Liver (tissue), 3 donors: Measurements from ENCODE around the gene ERMAP.

Experiments used
- ATF3 ChIP-seq: IDR thresholded peaks from 2 replicates; pipeline ENCODE4 v1.6.1; 2016; ENCODE audit warnings: antibody characterized with exemption
- EGR1 ChIP-seq, 2 donors: IDR thresholded peaks; 2 replicates each; pipeline ENCODE4 v1.6.1; 2016 to 2018; ENCODE audit warnings: antibody characterized with exemption in 2 of 2, low read depth in 2 of 2
- GABPA ChIP-seq, 2 donors: IDR thresholded peaks in 1 of 2; conservative IDR thresholded peaks in 1 of 2; 2 replicates each; pipeline ENCODE4 v1.6.1; 2016; ENCODE audit warnings: antibody characterized with exemption in 2 of 2, mild to moderate bottlenecking in 1 of 2, moderate library complexity in 1 of 2
- JUND ChIP-seq, 2 donors: IDR thresholded peaks; 2 replicates each; pipeline ENCODE4 v1.6.1; 2016; ENCODE audit warnings: antibody characterized with exemption in 2 of 2
- MAX ChIP-seq: IDR thresholded peaks from 2 replicates; pipeline ENCODE4 v1.6.1; 2016; ENCODE audit warnings: antibody characterized with exemption
- NR2F2 ChIP-seq: IDR thresholded peaks from 2 replicates; pipeline ENCODE4 v1.6.1; 2016; ENCODE audit warnings: antibody characterized with exemption
- REST ChIP-seq: IDR thresholded peaks from 2 replicates; pipeline ENCODE4 v1.6.1; 2016; ENCODE audit warnings: antibody characterized with exemption, mild to moderate bottlenecking
- RXRA ChIP-seq, 2 donors: IDR thresholded peaks; 2 replicates each; pipeline ENCODE4 v1.6.1; 2017 to 2018; ENCODE audit warnings: antibody characterized with exemption in 2 of 2, mild to moderate bottlenecking in 1 of 2
- SP1 ChIP-seq: IDR thresholded peaks from 2 replicates; pipeline ENCODE4 v1.6.1; 2018; ENCODE audit warnings: antibody characterized with exemption, mild to moderate bottlenecking
- TAF1 ChIP-seq: conservative IDR thresholded peaks from 2 replicates; pipeline ENCODE4 v1.6.1; 2016; ENCODE audit warnings: antibody characterized with exemption, mild to moderate bottlenecking
- TF ChIP-seq, protein P1 (sequence below): fragments of 150-350 bp; IDR thresholded peaks from 2 replicates; pipeline ENCODE4 v1.5.1; 2017; ENCODE audit warnings: improper control_type of control experiment, low read depth, low read length; ENCODE audit not compliant: missing input control
- TF ChIP-seq, protein P2 (sequence below): IDR thresholded peaks from 2 replicates; pipeline ENCODE4 v1.6.1; 2016; ENCODE audit warnings: antibody characterized with exemption
- donor health status: healthy.
- donor health status: healthy.

GRCh38 chr1:42889264-42889663 lies 72.3 kb downstream of the ERMAP start:
- TF ChIP-seq, protein P1, sequence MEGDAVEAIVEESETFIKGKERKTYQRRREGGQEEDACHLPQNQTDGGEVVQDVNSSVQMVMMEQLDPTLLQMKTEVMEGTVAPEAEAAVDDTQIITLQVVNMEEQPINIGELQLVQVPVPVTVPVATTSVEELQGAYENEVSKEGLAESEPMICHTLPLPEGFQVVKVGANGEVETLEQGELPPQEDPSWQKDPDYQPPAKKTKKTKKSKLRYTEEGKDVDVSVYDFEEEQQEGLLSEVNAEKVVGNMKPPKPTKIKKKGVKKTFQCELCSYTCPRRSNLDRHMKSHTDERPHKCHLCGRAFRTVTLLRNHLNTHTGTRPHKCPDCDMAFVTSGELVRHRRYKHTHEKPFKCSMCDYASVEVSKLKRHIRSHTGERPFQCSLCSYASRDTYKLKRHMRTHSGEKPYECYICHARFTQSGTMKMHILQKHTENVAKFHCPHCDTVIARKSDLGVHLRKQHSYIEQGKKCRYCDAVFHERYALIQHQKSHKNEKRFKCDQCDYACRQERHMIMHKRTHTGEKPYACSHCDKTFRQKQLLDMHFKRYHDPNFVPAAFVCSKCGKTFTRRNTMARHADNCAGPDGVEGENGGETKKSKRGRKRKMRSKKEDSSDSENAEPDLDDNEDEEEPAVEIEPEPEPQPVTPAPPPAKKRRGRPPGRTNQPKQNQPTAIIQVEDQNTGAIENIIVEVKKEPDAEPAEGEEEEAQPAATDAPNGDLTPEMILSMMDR: no peak
- TF ChIP-seq, protein P2, sequence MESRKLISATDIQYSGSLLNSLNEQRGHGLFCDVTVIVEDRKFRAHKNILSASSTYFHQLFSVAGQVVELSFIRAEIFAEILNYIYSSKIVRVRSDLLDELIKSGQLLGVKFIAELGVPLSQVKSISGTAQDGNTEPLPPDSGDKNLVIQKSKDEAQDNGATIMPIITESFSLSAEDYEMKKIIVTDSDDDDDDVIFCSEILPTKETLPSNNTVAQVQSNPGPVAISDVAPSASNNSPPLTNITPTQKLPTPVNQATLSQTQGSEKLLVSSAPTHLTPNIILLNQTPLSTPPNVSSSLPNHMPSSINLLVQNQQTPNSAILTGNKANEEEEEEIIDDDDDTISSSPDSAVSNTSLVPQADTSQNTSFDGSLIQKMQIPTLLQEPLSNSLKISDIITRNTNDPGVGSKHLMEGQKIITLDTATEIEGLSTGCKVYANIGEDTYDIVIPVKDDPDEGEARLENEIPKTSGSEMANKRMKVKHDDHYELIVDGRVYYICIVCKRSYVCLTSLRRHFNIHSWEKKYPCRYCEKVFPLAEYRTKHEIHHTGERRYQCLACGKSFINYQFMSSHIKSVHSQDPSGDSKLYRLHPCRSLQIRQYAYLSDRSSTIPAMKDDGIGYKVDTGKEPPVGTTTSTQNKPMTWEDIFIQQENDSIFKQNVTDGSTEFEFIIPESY: no peak
- TF ChIP-seq NR2F2 (no peak), TAF1 (no peak), ATF3 (no peak), MAX (no peak), REST (no peak), JUND (IDR thresholded peaks at IDR 0.05) (no peak), EGR1 (IDR thresholded peaks at IDR 0.05; ENCODE audit: low read depth in 2 of 2) (no peak), GABPA (IDR thresholded peaks at IDR 0.05 in 1 of 2, conservative IDR thresholded peaks at IDR 0.05 in 1 of 2) (no peak), SP1 (no peak), RXRA (IDR thresholded peaks at IDR 0.05) (no peak)
